Coronary artery (tissue), 2 donors: ENCODE results near the gene PIEZO1.
A peak's percentile ranks its signal among the peaks of the same experiment; 100 is the strongest.

ENCODE experiments used
- DNase-seq: peaks from one replicate; pipeline ENCODE4 v3.0.0-alpha.2; 2017; ENCODE audit warnings: low spot score
- H3K27ac ChIP-seq, 2 donors: fragments of 200-600 bp; sonication (generic); one replicate each; pipeline ENCODE4 v1.5.1; 2016 to 2019
- H3K4me3 ChIP-seq: fragments of 200-600 bp; sonication (generic); 2 replicates; pipeline ENCODE4 v1.5.1; 2016; ENCODE audit warnings: mild to moderate bottlenecking, moderate library complexity
- CTCF ChIP-seq: fragments of 200-600 bp; sonication (generic); IDR thresholded peaks from one replicate; pipeline ENCODE4 v1.5.1; 2019; ENCODE audit warnings: antibody characterized with exemption

Gene PIEZO1

GRCh38 chr16:88752386-88753002, 32.5 kb downstream of the PIEZO1 start:
- TF ChIP-seq CTCF: no peak
- H3K27ac ChIP-seq: no peak overlapping the region
- H3K4me3 ChIP-seq: no peak overlapping the region
- no peak for DNase-seq

GRCh38 chr16:88750854-88751253, 34.2 kb downstream of the PIEZO1 start:
- no peak overlapping the region for H3K4me3 ChIP-seq
- TF ChIP-seq CTCF: no peak
- H3K27ac ChIP-seq: no peak overlapping the region
- DNase-seq: no peak

GRCh38 chr16:88749358-88749757, 35.7 kb downstream of the PIEZO1 start:
- Histone ChIP-seq H3K4me3 (no peak overlapping the region), H3K27ac (no peak overlapping the region)
- TF ChIP-seq CTCF: no peak
- DNase-seq: no peak

GRCh38 chr16:88748364-88748763, 36.7 kb downstream of the PIEZO1 start:
- Histone ChIP-seq H3K27ac (no peak overlapping the region), H3K4me3 (no peak overlapping the region)
- DNase-seq: no peak
- no peak for TF ChIP-seq CTCF

- DNase-seq: no peak
- TF ChIP-seq CTCF: no peak
- Histone ChIP-seq H3K4me3 (no peak overlapping the region), H3K27ac (no peak overlapping the region)
These were observed 37.3 kb downstream of the PIEZO1 start for GRCh38 chr16:88747588-88748301.

- no peak for DNase-seq
- TF ChIP-seq CTCF: no peak
- Histone ChIP-seq H3K4me3 (no peak overlapping the region), H3K27ac (peak overlapping the region in 1 of 2 donors; percentile 72)
These were observed 38.5 kb downstream of the PIEZO1 start for GRCh38 chr16:88746506-88746905.
